ENCODE measurements around the gene AARS2.
"Not testable (repeated sequence)": the region's sequence is repeated elsewhere in the genome, so short reads cannot be mapped to it uniquely, and the experiment has no call there.

Gene AARS2

GRCh38 chr6:44312901-44313788, at the start of gene AARS2:
Gene AARS2, minus strand, starts transcription at chr6:44313347. Its CDS starts 24 bp downstream, at chr6:44313323.
- in situ Hi-C loops (cut with HindIII; ENCODE audit: low pct_ligation_motif_present, low pct_unique_long_range_greater_than_20kb, low sequenced_read_pairs), result no loop called here

GRCh38 chr6:44361947-44362346, 48.8 kb upstream of the AARS2 start:
- in situ Hi-C loops (cut with HindIII; ENCODE audit: low pct_ligation_motif_present, low pct_unique_long_range_greater_than_20kb, low sequenced_read_pairs), result no loop called here
- no peak for DNase-seq

More at GRCh38 chr6:44312901-44313788, at the start of gene AARS2:
- peak; percentile 81 for DNase-seq

- DNase-seq, result no peak
- in situ Hi-C loops (cut with HindIII; ENCODE audit: low pct_ligation_motif_present, low pct_unique_long_range_greater_than_20kb, low sequenced_read_pairs), result no loop called here
Measured at GRCh38 chr6:44359973-44360372, 46.8 kb upstream of the AARS2 start.

GRCh38 chr6:44356487-44356886, 43.3 kb upstream of the AARS2 start:
- no peak for DNase-seq
- in situ Hi-C loops (cut with HindIII; ENCODE audit: low pct_ligation_motif_present, low pct_unique_long_range_greater_than_20kb, low sequenced_read_pairs), result no loop called here

GRCh38 chr6:44355640-44356039, 42.5 kb upstream of the AARS2 start:
- DNase-seq, result no peak
- in situ Hi-C loops (cut with HindIII; ENCODE audit: low pct_ligation_motif_present, low pct_unique_long_range_greater_than_20kb, low sequenced_read_pairs), result no loop called here

GRCh38 chr6:44353336-44353735, 40.2 kb upstream of the AARS2 start:
- in situ Hi-C loops (cut with HindIII; ENCODE audit: low pct_ligation_motif_present, low pct_unique_long_range_greater_than_20kb, low sequenced_read_pairs), result no loop called here
- DNase-seq, result no peak

- in situ Hi-C loops (cut with HindIII; ENCODE audit: low pct_ligation_motif_present, low pct_unique_long_range_greater_than_20kb, low sequenced_read_pairs), result no loop called here
- no peak for DNase-seq
Measured at GRCh38 chr6:44352259-44352658, 39.1 kb upstream of the AARS2 start.

- in situ Hi-C loops (cut with HindIII; ENCODE audit: low pct_ligation_motif_present, low pct_unique_long_range_greater_than_20kb, low sequenced_read_pairs); DNase-seq: not testable (repeated sequence)
Measured at GRCh38 chr6:44350650-44350994, 37.5 kb upstream of the AARS2 start.

GRCh38 chr6:44349904-44350649, 36.9 kb upstream of the AARS2 start:
- no peak for DNase-seq
- in situ Hi-C loops (cut with HindIII; ENCODE audit: low pct_ligation_motif_present, low pct_unique_long_range_greater_than_20kb, low sequenced_read_pairs), result no loop called here

- DNase-seq; in situ Hi-C loops (cut with HindIII; ENCODE audit: low pct_ligation_motif_present, low pct_unique_long_range_greater_than_20kb, low sequenced_read_pairs): not testable (repeated sequence)
Measured at GRCh38 chr6:44346818-44347217, 33.7 kb upstream of the AARS2 start.

GRCh38 chr6:44342489-44342888, 29.3 kb upstream of the AARS2 start, which contains the start of gene SPATS1:
Gene SPATS1, plus strand, starts transcription at chr6:44342650. Its CDS starts 446 bp downstream, at chr6:44343096.
- in situ Hi-C loops (cut with HindIII; ENCODE audit: low pct_ligation_motif_present, low pct_unique_long_range_greater_than_20kb, low sequenced_read_pairs), result no loop called here
- no peak for DNase-seq

- DNase-seq, result no peak
- in situ Hi-C loops (cut with HindIII; ENCODE audit: low pct_ligation_motif_present, low pct_unique_long_range_greater_than_20kb, low sequenced_read_pairs), result no loop called here
Measured at GRCh38 chr6:44342052-44342451, 28.9 kb upstream of the AARS2 start.

GRCh38 chr6:44341095-44341890, 28.1 kb upstream of the AARS2 start:
- DNase-seq, result no peak
- in situ Hi-C loops (cut with HindIII; ENCODE audit: low pct_ligation_motif_present, low pct_unique_long_range_greater_than_20kb, low sequenced_read_pairs), result no loop called here

GRCh38 chr6:44339763-44340625, 26.8 kb upstream of the AARS2 start:
- in situ Hi-C loops (cut with HindIII; ENCODE audit: low pct_ligation_motif_present, low pct_unique_long_range_greater_than_20kb, low sequenced_read_pairs), result no loop called here
- peak; percentile 58 for DNase-seq

GRCh38 chr6:44339301-44339700, 26.2 kb upstream of the AARS2 start:
- DNase-seq, result no peak
- in situ Hi-C loops (cut with HindIII; ENCODE audit: low pct_ligation_motif_present, low pct_unique_long_range_greater_than_20kb, low sequenced_read_pairs), result no loop called here

- peak; percentile 59 for DNase-seq
- in situ Hi-C loops (cut with HindIII; ENCODE audit: low pct_ligation_motif_present, low pct_unique_long_range_greater_than_20kb, low sequenced_read_pairs), result no loop called here
Measured at GRCh38 chr6:44338228-44339122, 25.3 kb upstream of the AARS2 start.

GRCh38 chr6:44335631-44336030, 22.5 kb upstream of the AARS2 start:
- no peak for DNase-seq
- in situ Hi-C loops (cut with HindIII; ENCODE audit: low pct_ligation_motif_present, low pct_unique_long_range_greater_than_20kb, low sequenced_read_pairs), result no loop called here

All from ACHN (cell line).